ENCODE results near the gene DHX9. TPM values are rescaled to one million over a fixed set of nuclear protein-coding genes. Genes with fewer than 3 reads are reported as not detected.

The DHX9 gene
- 241 and 253 TPM in 2 replicates for total RNA-seq (2014; rRNA removed; shearing (Covaris generic); ENCODE audit: low replicate concordance)

DNA sequence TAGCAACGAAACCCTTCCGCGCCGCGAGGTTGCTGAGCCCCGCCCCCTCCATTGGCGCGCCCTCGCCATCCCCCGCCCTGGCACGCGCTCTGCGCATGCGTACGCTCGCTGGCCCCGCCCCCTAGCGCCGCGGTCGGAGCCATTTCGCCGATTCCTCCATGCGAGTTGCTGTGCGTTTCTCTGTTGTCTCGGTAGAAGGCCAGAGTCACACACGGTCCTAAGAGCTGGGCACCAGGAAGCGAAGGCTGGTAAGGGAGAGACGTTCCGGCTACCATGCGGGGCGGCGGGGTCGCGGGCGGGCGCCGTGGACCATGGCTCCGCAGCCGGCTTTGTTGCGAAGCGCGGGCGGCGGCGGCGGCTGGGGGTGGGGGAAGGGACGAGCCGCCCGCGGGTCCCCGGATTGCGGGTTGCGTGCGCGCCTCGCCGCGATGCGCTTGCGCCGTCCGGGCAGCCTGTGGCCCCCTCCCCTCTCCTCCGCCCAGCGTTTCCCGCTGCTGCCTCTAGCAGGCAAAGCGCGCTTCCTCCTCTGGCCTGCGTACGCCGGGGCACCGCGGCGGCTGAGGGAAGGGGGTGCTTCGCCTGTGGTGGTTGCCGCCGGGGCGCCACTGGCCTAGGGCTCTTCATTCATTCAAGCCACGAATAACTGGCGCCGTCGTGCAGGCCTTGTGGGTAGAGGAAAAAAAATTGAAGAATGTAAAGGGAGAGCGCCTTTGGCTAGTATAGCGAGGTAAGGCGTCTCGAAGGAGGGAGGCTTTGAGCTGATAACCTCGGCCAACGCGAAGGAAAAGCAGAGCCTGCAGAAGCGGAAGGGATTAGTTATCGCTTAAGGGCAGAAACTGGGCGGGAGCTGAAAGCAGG lies at the start of gene DHX9:
DHX9 (plus strand) TSS at position 139 of the 858 bp plus-strand sequence. CDS start 3,220 bp downstream, outside the sequence.
- Histone ChIP-seq H3K4me3 (peak within 1 kb of the TSS; percentile 99), H3K27me3 (no peaks in the 10 kb centered on the region), H3K9me3 (no peaks in the 10 kb centered on the region), H3K36me3 (peaks cover 48% of the 10 kb centered on the region)
- peak; percentile 91 for DNase-seq

DNA sequence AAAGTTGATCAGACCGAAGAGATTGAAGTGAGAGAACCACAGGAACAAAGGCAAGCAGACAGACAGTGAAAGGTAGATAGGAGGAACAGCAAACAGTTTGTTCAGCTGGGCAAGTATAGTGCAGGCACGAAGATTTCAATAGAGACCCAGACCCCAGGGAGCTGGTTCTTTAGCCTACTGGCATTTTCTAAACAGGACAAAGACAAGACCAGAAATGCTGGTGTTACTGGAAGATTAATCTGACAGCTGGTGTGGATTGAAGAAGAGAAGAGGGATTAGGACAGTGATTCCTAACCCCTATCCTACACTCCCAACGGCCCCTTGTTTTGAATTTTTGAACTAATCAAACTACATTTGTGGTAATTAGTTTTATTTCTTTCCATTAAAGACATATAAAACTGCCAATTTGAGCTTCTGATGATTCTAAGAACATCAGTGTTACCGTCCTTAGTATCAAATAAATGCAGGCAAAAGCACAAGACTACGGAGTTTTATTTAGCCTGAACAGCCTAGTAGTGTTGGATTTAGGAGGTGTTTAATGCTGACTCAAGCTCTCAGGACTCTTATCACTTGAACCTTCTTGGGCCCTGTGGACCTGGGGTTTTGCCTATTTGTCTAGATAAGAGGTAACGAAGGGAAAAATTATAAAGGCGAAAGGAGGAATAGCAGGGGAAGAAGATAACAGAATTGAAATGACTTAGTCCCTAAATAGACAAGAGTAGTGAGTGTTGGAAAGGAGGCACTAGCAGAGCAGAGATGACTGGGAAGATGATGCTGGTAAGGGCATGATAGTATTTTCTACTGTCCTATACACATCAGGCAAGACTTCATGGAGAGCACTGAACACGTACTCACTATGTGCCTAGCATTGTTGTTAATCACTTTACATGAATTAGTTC lies 47.6 kb upstream of the DHX9 start:
- Histone ChIP-seq H3K9me3 (no peaks in the 10 kb centered on the region), H3K4me3 (no peak overlapping the region), H3K36me3 (no peaks in the 10 kb centered on the region), H3K27me3 (peaks cover 4% of the 10 kb centered on the region)
- DNase-seq, result no peak

- Histone ChIP-seq H3K4me3 (no peak overlapping the region), H3K36me3 (no peaks in the 10 kb centered on the region), H3K9me3 (no peaks in the 10 kb centered on the region), H3K27me3 (peaks cover 2% of the 10 kb centered on the region)
- no peak for DNase-seq
Observed at GRCh38 chr1:182794091-182794490, 45.1 kb upstream of the DHX9 start.

GRCh38 chr1:182794676-182795201 lies 44.4 kb upstream of the DHX9 start:
- no peak for DNase-seq
- H3K9me3 ChIP-seq, result no peaks in the 10 kb centered on the region
- no peak overlapping the region for H3K4me3 ChIP-seq
- no peaks in the 10 kb centered on the region for H3K27me3 ChIP-seq
- H3K36me3 ChIP-seq, result no peaks in the 10 kb centered on the region

GRCh38 chr1:182795563-182796228 lies 43.5 kb upstream of the DHX9 start:
- Histone ChIP-seq H3K4me3 (no peak overlapping the region), H3K9me3 (no peaks in the 10 kb centered on the region), H3K27me3 (no peaks in the 10 kb centered on the region), H3K36me3 (no peaks in the 10 kb centered on the region)
- DNase-seq, result no peak

DNA sequence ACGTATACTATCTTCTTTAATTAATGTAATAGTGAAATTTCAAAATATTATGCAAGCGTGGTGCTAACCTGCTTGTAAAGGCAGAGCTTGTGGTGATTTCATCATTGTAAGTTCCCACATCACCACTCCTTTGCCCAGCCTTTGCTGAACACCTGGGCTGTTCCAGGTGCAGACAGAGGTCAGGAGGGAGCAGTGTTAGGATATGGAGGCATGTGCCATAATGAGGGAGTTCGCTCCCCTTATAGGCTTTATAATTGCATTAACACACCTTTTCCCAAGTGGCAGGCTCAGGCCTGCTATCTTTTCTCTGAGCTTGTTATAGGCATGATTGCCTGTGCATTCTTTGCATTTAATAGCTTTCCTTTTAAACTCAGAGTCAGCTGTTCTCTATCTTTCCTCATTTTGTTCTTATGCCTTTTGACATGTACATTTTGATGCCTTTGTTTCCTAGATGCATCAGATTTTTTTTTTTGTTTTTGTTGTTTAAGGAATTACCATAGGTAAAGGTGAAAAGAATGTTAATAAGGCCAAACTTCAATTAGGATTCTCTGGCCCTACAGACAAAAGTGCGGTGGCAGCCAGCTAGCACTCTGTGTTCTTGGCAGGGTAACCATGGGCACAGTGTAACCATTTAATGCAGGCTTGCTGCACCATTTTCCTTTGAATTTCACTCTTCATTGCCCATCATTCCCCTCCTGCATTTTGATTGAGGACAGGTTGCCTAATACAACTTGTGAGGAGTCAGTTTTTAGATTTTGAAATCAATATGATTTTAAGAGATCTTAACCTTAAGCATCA lies 36.9 kb upstream of the DHX9 start:
- H3K4me3 ChIP-seq, result no peak overlapping the region
- H3K27me3 ChIP-seq, result no peaks in the 10 kb centered on the region
- no peaks in the 10 kb centered on the region for H3K36me3 ChIP-seq
- H3K9me3 ChIP-seq, result no peaks in the 10 kb centered on the region
- no peak for DNase-seq

DNA sequence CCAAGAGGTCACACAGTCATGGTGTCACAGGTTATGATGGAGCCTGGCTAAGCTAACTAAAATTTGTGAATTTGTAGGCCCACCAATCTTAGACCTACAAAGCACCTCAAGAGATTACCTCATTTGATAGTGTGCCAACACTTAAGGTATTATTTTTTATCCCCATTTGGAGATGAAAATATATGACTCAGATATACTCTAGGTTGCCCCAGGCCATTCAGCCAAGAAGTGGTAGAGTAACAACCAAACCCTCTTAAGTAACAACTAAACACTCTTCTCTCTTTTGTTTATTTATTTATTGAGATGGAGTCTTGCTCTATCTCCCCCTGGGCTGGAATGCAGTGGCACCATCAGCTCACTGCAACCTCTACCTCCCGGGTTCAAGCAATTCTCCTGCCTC lies 35.3 kb upstream of the DHX9 start:
- no peaks in the 10 kb centered on the region for H3K27me3 ChIP-seq
- no peaks in the 10 kb centered on the region for H3K36me3 ChIP-seq
- no peak for DNase-seq
- H3K9me3 ChIP-seq, result no peaks in the 10 kb centered on the region
- H3K4me3 ChIP-seq, result no peak overlapping the region

GRCh38 chr1:182806015-182806678 lies 33.0 kb upstream of the DHX9 start:
- H3K27me3 ChIP-seq, result no peaks in the 10 kb centered on the region
- DNase-seq, result no peak

DNA sequence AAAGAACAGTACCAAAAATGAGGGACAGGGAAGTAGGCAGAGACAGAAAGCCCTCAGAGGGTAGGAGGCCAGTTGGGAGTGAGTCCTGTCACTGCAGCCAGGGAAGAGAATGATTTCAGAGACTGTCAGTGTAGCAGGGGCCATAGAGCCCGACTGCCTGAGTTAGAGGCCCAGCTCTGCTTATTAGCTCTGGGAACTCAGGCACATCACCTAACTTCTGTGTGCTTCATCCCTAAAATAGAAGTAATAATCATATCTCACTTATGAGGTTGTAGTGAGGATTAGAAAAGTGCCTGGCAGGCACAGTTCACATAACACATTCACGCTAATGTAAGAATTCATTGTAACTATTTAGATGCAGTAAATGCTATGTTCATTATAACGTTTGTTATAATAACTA lies 31.2 kb upstream of the DHX9 start:
- no peaks in the 10 kb centered on the region for H3K27me3 ChIP-seq
- DNase-seq, result no peak
- no peaks in the 10 kb centered on the region for H3K9me3 ChIP-seq
- H3K36me3 ChIP-seq, result no peaks in the 10 kb centered on the region
- H3K4me3 ChIP-seq, result no peak overlapping the region

More at GRCh38 chr1:182806015-182806678, 33.0 kb upstream of the DHX9 start:
- no peaks in the 10 kb centered on the region for H3K36me3 ChIP-seq
- no peaks in the 10 kb centered on the region for H3K9me3 ChIP-seq
- no peak overlapping the region for H3K4me3 ChIP-seq

GRCh38 chr1:182809414-182809957 lies 29.7 kb upstream of the DHX9 start:
- no peaks in the 10 kb centered on the region for H3K36me3 ChIP-seq
- peak; percentile 5 for DNase-seq
- H3K9me3 ChIP-seq, result no peaks in the 10 kb centered on the region
- no peaks in the 10 kb centered on the region for H3K27me3 ChIP-seq
- no peak overlapping the region for H3K4me3 ChIP-seq

- Histone ChIP-seq H3K4me3 (no peak overlapping the region), H3K9me3 (no peaks in the 10 kb centered on the region), H3K27me3 (no peaks in the 10 kb centered on the region), H3K36me3 (no peaks in the 10 kb centered on the region)
- no peak for DNase-seq
Observed at GRCh38 chr1:182811975-182812722, 27.0 kb upstream of the DHX9 start.

DNA sequence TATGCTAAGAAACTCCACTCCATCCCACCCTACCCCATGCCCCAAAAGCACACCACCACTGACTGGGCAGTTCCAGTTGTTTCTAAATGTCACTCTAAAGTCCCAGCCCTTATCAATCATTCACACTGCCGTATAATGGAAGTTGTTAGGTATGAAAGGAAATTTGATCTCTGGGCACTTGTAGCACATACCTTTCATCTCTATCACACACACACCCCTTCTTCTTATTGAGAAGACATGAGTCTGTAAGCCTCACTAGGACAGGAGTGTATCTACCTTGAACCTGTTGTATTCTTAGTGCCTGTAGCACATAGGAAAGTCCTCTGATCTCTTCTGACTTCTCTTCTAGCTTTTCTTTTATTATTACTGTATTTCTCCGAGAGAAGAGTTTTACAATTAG lies 22.3 kb upstream of the DHX9 start:
- Histone ChIP-seq H3K27me3 (no peaks in the 10 kb centered on the region), H3K36me3 (no peaks in the 10 kb centered on the region), H3K9me3 (no peaks in the 10 kb centered on the region), H3K4me3 (no peak overlapping the region)
- no peak for DNase-seq

DNA sequence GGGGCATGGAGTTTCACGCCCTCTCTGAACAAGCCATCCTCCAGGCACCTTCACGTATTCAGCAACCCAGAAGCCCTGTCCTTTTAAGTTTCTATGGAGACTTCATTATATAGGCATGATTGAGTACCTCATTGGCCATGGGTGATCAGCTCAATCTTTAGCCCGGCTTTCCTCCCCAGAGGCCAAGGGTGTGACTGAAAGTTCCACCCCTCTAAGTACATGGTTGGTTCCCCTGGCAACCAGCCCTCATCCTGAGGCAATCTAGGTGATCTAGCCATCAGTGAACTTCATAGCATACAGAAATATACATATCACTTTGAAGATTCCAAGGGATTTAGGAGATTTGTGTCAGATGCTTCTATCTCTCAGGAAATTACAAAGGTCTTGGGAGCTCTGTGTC lies 21.3 kb upstream of the DHX9 start:
- Histone ChIP-seq H3K36me3 (no peaks in the 10 kb centered on the region), H3K9me3 (no peaks in the 10 kb centered on the region), H3K4me3 (no peak overlapping the region), H3K27me3 (no peaks in the 10 kb centered on the region)
- no peak for DNase-seq

DNA sequence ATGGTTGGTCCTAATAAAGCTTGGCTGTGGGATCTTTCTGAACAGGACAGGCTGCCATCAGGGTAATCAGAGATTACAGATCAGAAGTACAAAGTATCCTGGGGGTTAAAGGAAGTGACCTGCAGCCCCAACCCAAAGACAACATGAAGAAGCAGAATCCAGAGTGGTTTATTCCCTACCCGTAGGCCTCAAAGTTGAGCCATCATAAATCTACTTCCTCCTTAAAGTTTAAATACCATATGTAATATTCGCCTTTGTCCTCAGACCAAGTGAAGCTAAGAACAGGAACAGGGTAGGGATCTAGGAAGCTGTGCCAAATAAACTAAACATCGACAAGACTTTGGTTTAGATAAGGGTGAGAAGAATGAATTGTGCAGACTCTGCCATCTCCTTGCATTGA lies 15.9 kb upstream of the DHX9 start:
- H3K9me3 ChIP-seq, result no peaks in the 10 kb centered on the region
- no peaks in the 10 kb centered on the region for H3K36me3 ChIP-seq
- no peak for DNase-seq
- no peaks in the 10 kb centered on the region for H3K27me3 ChIP-seq
- no peak overlapping the region for H3K4me3 ChIP-seq

GRCh38 chr1:182826892-182827291 lies 12.3 kb upstream of the DHX9 start:
- H3K9me3 ChIP-seq, result no peaks in the 10 kb centered on the region
- no peaks in the 10 kb centered on the region for H3K36me3 ChIP-seq
- H3K27me3 ChIP-seq, result no peaks in the 10 kb centered on the region
- H3K4me3 ChIP-seq, result no peak overlapping the region
- DNase-seq, result no peak
